GM12891 (cell line): ENCODE results near the gene PLCB2.

Experiments
- POLR2A ChIP-seq: IDR thresholded peaks from 2 replicates; pipeline ENCODE4 v1.6.1; 2011; ENCODE audit warnings: low read depth, low read length, control low read depth
- SPI1 ChIP-seq: IDR thresholded peaks from 2 replicates; pipeline ENCODE4 v1.6.1; 2011; ENCODE audit warnings: low read depth, low read length, control low read depth

DNA sequence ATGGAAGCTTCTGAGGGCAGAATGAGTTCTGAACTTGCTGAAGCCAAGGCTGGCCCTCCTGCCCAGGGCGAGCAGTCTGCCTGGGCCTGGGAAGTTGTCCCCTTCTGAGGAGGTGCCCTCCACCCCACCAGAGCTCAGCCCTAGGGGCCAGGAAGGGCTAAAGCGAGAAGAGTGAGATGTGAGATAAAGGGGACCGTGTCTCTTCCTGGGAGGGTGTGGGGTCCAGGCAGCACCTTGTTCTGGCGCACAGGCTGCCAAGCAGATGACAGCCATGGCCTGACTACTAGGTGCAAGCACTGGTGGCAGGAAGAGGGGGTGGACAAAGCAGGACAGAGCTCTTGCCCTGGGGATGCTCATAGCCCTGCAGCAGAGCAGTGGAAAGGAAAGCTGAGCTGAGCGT, 65.1 kb downstream of the PLCB2 start:
- TF ChIP-seq SPI1 (no peak), POLR2A (no peak)
